ENCODE results near the gene JMJD8.

Gene JMJD8

DNA sequence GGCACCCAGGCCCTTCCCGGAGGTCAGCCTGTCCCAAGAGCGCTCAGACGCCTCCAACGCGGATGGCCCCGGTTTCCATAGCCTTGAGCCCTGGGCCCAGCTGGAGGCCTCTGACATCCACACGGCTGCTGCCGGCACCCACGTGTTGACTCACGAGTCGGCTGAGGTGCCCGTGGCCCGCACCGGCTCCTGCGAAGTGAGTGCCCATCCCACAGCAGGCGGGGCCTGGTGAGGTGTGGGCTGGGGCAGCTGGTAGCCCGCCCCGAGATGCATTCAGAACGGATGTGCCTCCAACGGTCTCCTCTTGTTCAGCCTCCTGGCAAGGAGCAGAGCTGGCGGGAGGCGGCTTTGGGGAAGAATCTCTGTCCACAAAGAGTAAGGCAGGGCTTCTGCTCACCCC lies 32.3 kb downstream of the JMJD8 start:
- H3K36me3 Mint-ChIP-seq = no peaks in the 10 kb centered on the region
- H3K27me3 Mint-ChIP-seq = no peaks in the 10 kb centered on the region
- H3K9me3 Mint-ChIP-seq = no peaks in the 10 kb centered on the region
- no peak overlapping the region for H3K4me3 Mint-ChIP-seq
- no peak overlapping the region for H3K27ac Mint-ChIP-seq
- no peaks in the 10 kb centered on the region for H3K4me1 Mint-ChIP-seq

DNA sequence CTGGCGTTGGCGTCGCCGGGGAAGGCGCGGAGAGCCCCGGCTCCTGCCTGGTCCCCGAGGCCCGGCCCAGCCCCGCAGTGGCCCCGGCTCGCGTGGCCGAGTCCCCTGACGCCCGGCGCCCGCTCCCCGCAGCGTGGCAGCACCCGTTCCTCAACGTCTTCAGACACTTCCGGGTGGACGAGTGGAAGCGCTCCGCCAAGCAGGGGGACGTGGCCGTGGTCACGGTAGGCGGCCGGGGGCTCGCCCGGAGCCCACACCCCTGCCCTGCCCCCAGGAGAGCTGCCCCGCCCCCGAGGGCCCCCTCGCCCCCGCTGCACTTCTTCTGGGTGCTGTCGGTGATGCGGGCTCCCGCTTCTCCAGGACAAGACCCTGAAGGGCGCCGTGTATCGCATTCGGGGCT lies 34.5 kb downstream of the JMJD8 start:
- H3K4me1 Mint-ChIP-seq = peaks cover 1% of the 10 kb centered on the region
- no peaks in the 10 kb centered on the region for H3K36me3 Mint-ChIP-seq
- no peaks in the 10 kb centered on the region for H3K27me3 Mint-ChIP-seq
- H3K4me3 Mint-ChIP-seq = peak overlapping the region; percentile 77
- no peaks in the 10 kb centered on the region for H3K9me3 Mint-ChIP-seq
- H3K27ac Mint-ChIP-seq = no peak overlapping the region

DNA sequence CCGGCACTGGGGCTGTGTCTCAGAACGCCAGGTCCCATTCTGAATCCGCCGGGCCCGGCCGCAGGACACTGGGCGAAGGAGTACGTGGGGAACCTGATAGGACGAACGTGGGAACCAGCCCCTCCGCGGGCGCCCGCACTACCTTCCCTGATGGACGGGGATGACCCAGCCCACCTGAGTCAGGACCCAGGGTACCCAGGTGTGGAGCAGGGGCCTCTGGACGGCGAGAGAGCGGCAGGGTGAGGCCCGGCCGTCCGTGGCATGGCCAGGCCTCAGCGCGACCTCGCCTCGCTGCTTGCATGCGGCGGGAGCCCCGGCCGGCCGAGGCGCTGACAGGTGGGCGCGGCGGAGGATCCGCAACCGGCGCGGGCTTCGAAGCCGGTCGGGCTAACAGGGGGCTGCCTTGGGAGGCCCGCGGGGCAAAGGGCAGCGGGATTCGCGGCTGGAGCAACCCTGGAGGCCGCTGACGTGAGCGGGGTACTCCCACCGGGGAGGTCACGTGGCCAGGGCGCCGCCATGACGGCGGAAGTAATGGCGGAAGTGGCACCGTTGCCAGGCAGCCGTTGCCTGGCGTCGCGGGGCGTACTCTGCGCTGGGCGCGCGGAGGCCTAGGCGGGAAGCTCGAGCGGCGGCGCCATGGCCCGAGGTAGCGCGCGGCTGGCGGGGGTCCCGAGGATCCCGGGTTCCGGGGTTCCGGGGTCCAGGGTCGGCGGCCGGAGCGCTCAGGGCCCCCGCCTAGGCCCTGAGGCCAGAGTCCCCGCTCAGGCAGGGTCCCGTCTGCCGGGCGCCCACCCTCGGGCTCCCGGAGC lies 35.1 kb downstream of the JMJD8 start, which contains the start of gene WDR90:
TSS of gene WDR90 (plus strand) at position 585 of the 809 bp plus-strand sequence. CDS start at position 637, 52 bp downstream.
- Mint-ChIP-seq H3K36me3 (no peaks in the 10 kb centered on the region), H3K27me3 (no peaks in the 10 kb centered on the region), H3K9me3 (no peaks in the 10 kb centered on the region), H3K4me3 (peak within 1 kb of the TSS; percentile 82), H3K4me1 (peaks cover 8% of the 10 kb centered on the region), H3K27ac (peak within 1 kb of the TSS; percentile 62)

DNA sequence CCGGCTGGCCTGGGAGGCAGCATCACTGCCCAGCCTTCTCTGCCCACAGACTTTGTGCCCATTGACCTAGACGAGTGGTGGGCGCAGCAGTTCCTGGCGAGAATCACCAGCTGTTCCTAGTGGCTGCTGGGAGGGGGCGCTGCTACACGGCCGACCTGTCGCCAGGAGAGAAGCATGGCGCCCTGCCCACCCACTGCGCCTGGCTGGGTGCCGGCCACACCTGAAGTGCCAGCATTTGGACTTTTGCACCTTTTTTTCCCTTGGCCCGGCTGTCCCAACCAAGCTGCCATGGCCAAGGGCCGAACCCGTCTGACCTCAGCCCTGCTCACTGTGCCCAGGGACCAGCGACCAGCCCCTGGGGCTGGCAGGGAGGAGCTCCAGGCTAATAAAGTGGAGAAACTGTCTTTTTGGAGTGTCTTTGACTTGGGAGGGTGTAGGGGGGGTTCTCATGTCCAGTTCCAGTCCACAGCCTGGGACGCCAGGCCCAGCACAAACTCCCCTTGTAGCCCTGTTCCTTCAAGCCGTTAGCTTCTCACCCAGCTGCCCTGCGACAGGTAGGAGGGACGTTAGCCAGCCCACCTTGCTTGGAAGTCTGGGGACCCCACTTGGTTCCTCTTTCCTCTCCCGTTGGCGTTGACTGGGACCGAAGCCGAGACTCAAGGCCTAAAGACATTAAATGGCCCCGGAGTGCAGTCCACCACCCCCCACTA lies 35.9 kb downstream of the JMJD8 start:
- no peaks in the 10 kb centered on the region for H3K9me3 Mint-ChIP-seq
- H3K4me1 Mint-ChIP-seq = peaks cover 9% of the 10 kb centered on the region
- no peaks in the 10 kb centered on the region for H3K36me3 Mint-ChIP-seq
- H3K27ac Mint-ChIP-seq = peak overlapping the region; percentile 62
- H3K4me3 Mint-ChIP-seq = peak overlapping the region; percentile 82
- H3K27me3 Mint-ChIP-seq = no peaks in the 10 kb centered on the region

DNA sequence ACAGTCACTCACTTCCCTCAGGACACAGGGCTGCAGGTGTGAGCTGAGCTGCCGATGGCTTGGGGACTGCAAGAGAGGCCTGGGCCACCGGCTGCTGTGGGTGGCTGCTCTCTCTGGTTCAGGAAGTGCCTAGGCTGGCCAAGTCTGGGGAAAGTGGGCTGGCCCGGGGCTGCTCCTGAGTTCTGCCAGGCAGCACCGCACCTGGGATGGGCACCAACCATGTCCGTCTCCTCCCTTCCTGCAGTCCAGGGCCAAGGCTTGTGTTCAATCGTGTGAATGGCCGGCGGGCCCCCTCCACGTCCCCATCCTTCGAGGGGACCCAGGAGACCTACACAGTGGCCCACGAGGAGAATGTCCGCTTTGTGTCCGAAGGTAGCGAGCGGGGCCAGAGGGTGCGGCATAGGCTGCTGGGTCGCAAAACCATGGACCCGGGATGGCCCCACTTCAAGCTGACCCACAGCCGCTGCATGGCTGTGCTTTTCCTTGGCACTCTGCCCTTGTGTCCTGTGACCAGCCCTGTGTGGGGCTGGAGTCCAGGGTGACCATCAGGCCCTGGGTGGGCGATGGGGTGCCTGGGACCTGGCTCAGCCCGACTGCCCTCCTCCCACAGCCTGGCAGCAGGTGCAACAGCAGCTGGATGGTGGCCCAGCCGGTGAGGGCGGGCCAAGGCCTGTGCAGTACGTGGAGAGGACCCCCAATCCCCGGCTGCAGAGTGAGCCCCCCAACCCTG lies 36.8 kb downstream of the JMJD8 start:
- peaks cover 9% of the 10 kb centered on the region for H3K4me1 Mint-ChIP-seq
- H3K27me3 Mint-ChIP-seq = no peaks in the 10 kb centered on the region
- no peaks in the 10 kb centered on the region for H3K9me3 Mint-ChIP-seq
- no peak overlapping the region for H3K4me3 Mint-ChIP-seq
- H3K27ac Mint-ChIP-seq = no peak overlapping the region
- H3K36me3 Mint-ChIP-seq = no peaks in the 10 kb centered on the region

DNA sequence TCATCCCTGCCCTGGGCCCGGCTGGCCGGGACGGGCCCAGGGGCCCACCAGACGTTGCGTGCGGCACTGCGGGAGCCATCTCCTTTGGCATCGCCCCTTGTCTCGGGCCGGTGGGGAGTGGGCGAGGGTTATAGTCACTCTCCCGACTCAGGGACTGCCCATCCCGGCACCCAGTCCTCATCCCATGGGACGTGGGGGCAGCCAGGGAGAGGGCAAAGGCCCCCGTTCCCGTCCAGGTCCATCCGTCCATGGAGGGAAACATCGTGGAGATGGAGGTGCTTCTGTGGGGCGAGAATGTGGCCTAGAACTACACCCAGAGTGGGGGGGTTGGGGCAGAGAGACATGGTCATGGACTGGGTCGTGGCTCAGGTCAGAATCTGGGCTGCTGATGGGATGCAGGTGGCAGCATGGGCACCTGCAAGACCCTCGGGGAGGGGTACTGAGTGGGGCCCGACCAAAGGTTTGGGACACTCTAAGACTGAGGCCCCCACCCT lies 37.4 kb downstream of the JMJD8 start:
- Mint-ChIP-seq H3K27ac (no peak overlapping the region), H3K4me1 (peaks cover 9% of the 10 kb centered on the region), H3K4me3 (no peak overlapping the region), H3K36me3 (no peaks in the 10 kb centered on the region), H3K27me3 (no peaks in the 10 kb centered on the region), H3K9me3 (no peaks in the 10 kb centered on the region)

DNA sequence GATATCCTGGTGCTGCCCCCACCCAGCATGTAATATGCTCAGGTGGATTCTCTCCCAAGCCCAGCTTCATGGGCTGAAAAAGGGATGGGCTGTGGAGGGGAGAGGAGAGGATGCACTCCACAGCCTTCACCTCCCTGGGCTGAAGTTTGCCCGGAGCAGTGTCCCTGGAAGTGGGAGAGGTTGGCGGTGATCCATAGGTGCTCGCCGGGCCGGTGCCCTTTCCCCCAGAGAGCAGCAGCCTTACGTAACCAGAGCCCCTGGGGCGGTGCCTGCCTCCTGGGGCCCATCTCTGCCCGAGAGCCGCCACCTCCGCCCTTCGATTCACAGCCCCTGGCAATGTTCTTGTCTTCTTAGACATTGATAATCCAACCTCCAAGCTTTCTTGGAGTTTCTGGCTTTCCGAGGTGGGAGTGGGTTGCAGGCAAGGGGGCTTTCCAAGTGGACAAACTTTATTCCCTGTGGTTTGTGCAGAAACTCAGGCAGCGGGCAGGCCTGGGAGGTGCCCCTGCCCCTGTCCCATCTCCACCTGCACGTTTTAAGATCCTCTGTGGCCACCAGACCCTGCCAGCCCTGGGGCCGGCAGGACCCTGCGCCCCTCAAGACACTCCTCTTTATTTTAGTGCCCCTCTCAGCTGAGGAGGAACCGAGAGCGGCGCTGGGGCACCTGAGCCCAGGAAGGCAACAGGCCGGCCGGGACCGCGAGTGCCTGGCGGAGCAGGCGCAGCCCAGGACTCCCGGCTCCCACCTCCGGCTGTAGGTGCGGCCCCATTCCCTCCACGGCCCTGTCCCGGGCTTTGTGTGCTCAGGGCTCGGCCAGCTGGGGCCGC lies 38.1 kb downstream of the JMJD8 start:
- H3K4me3 Mint-ChIP-seq = no peak overlapping the region
- H3K27ac Mint-ChIP-seq = no peak overlapping the region
- H3K27me3 Mint-ChIP-seq = no peaks in the 10 kb centered on the region
- H3K4me1 Mint-ChIP-seq = peaks cover 9% of the 10 kb centered on the region
- no peaks in the 10 kb centered on the region for H3K9me3 Mint-ChIP-seq
- no peaks in the 10 kb centered on the region for H3K36me3 Mint-ChIP-seq

DNA sequence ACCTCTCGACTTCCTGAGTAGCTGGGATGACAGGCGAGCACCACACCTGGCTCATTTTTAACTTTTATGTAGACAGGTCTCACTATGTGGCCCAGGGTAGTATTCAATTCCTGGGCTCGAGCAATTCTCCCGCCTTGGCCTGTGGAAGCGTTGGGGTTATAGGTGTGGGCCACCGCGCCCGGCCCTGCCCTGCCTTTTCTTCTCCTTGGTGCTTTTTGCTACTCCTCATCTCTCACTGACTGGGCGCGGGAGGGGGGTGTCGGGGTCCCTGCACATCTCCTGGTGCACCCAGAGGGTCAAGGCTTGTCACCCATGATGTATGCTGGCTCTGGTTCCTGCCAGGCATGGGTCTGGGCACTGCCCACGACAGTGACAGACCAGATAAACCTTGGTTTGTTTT lies 39.6 kb downstream of the JMJD8 start:
- Mint-ChIP-seq H3K9me3 (no peaks in the 10 kb centered on the region), H3K27ac (no peak overlapping the region), H3K4me3 (peak overlapping the region; percentile 80), H3K27me3 (no peaks in the 10 kb centered on the region), H3K36me3 (no peaks in the 10 kb centered on the region), H3K4me1 (peaks cover 9% of the 10 kb centered on the region)

DNA sequence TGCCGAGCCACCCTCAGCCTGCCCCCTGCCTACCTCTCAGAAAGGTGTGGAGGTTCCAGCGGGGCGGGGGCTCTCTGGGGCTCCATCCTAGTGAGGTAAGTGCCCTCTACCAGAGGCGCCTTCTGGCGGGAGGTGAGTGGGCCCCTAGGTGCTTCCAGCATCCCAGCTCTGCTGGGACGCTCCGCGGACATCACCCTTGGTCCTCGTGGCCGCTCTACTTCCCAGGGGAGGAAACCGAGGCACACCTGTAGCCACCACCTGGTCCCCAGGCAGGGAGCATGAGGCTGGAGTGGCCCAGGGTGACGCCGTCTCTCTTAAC lies 41.1 kb downstream of the JMJD8 start:
- Mint-ChIP-seq H3K4me1 (peaks cover 9% of the 10 kb centered on the region), H3K4me3 (peak overlapping the region; percentile 80), H3K27ac (no peak overlapping the region), H3K27me3 (no peaks in the 10 kb centered on the region), H3K36me3 (no peaks in the 10 kb centered on the region), H3K9me3 (no peaks in the 10 kb centered on the region)

DNA sequence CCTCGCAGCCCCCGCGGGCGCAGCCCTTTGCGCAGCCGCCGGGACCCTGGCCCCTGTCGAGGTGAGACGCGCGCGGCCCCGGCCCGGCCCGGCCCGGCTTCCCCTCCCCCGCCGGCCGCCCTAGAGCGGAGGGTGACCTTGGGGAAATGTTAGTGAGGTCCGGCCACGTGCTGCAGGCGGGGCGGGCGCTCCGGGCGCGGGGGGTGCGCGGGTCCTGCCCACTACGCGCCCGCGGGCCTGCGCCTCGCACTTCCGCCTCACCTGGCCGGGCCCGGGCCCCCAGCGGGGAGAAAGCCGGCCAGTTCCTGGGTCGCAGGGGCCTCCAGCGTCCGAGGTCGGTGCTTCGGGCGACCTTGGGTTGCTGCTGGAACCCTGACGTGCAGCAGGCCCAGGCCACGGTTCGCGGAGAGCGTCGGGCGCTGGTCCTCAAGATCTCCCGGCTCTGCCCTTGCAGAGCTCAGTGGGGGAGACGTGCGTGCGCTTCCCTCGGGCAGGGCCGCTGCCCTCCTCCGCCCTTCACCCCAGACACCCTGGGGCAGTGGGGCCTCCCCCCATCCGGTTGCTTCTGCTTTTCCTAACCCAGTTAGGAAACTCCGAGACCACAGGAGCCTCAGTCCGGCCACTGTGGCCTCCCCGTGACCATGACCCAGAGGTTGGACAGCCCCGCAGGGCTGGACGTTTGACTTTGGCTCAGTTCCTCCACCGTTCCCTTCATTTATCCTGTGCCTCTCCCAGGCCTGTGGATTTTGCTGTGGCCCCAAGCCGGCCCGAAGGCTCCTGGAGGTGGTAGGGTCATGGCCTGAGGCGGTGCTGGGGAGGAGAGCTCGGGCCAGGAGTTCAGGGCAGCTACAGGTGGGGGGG lies 41.7 kb downstream of the JMJD8 start:
- no peak overlapping the region for H3K27ac Mint-ChIP-seq
- H3K27me3 Mint-ChIP-seq = no peaks in the 10 kb centered on the region
- H3K4me3 Mint-ChIP-seq = peak overlapping the region; percentile 80
- no peaks in the 10 kb centered on the region for H3K9me3 Mint-ChIP-seq
- H3K4me1 Mint-ChIP-seq = peaks cover 9% of the 10 kb centered on the region
- H3K36me3 Mint-ChIP-seq = no peaks in the 10 kb centered on the region

DNA sequence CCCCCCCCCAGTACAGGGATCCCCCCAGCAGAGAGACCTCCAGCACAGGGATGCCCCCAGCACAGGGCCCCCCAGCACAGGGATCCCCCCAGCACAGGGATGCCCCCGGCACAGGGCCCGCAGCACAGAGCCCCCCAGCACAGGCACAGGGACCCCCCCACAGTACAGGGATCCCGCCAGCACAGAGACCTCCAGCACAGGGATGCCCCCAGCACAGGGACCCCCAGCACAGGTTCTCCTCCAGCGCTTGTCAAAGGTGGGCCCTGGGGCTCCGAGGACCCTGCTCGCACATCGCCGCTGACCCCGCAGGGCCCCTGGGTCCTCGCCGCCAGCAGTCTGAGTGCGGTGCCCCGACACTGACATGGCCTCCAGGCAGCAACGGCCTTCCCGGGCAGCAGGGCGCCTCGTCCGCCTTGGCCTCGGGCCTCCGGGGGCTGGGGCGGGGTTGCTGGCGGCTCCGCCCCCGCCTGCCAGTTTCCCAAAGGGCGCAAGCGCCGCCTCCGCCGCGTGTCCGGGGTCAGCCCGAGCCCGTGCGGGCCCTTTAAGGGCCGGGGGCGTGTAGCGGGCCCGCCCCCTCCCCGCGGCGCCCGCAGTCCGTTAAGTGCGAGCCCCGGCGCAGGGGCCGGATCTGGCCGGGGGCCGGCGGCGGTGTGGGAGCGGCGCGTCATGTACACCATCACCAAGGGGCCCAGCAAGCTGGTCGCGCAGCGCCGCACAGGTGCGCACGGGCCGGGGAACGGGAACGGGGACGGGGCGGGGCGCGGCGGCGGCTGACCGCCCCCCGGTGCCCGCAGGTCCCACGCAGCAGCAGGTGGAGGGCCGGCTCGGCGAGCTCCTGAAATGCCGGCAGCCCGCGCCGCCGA lies 42.6 kb downstream of the JMJD8 start, which contains the start of gene MCRIP2:
TSS of gene MCRIP2 (plus strand) at position 503 of the 863 bp plus-strand sequence. CDS start at position 667, 164 bp downstream.
- peaks cover 11% of the 10 kb centered on the region for H3K4me1 Mint-ChIP-seq
- no peaks in the 10 kb centered on the region for H3K9me3 Mint-ChIP-seq
- peak within 1 kb of the TSS; percentile 80 for H3K4me3 Mint-ChIP-seq
- no peaks in the 10 kb centered on the region for H3K27me3 Mint-ChIP-seq
- H3K36me3 Mint-ChIP-seq = no peaks in the 10 kb centered on the region
- no peak within 1 kb of the TSS for H3K27ac Mint-ChIP-seq

DNA sequence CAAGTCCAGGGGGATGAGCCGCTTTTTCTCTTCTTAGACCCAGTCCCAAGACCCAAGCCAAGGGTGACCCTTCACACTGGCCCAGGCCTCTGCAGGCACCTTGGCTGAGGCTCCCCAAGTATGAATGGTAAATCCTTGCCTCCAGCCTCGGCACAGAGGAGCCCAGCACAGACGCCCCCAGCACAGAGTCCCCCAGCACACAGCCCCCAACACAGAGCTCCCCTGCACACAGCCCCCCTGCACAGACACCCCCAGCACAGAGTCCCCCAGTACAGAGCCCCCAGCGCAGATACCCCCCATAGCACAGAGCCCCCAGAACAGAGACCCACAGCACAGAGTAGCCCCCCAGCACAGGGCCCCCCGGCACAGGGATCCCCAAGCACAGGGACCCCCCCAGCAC lies 43.5 kb downstream of the JMJD8 start:
- peak overlapping the region; percentile 44 for H3K4me3 Mint-ChIP-seq
- peaks cover 13% of the 10 kb centered on the region for H3K4me1 Mint-ChIP-seq
- H3K36me3 Mint-ChIP-seq = no peaks in the 10 kb centered on the region
- H3K9me3 Mint-ChIP-seq = no peaks in the 10 kb centered on the region
- H3K27ac Mint-ChIP-seq = no peak overlapping the region
- no peaks in the 10 kb centered on the region for H3K27me3 Mint-ChIP-seq

DNA sequence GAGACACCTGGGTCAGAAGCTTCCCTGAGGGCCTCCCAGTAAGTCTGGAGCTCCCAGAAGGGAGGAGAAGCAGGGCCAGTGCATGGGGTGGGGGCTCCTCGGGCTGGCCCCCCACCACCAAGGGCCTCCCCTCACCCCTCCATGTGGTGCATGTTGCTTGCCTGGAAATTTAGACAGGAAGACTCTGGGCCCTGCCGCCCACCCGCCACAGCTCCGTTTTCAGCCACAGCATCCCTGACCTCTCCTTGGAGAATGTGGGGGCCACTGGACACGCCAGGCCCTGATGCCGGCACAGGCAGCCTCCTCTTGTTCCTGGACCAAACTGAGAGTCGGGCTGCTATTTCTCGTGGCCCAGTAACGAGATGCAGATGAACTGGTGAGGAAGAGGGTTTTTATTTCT lies 45.3 kb downstream of the JMJD8 start:
- no peaks in the 10 kb centered on the region for H3K9me3 Mint-ChIP-seq
- no peaks in the 10 kb centered on the region for H3K27me3 Mint-ChIP-seq
- H3K36me3 Mint-ChIP-seq = no peaks in the 10 kb centered on the region
- H3K4me3 Mint-ChIP-seq = no peak overlapping the region
- no peak overlapping the region for H3K27ac Mint-ChIP-seq
- peaks cover 8% of the 10 kb centered on the region for H3K4me1 Mint-ChIP-seq
